Transverse colon (tissue), 4 donors: ENCODE results near the gene IL21. TPM values are rescaled to one million over a fixed set of nuclear protein-coding genes. Genes with fewer than 3 reads are reported as not detected.
A peak's percentile ranks its signal among the peaks of the same experiment; 100 is the strongest.

Experiments
- DNase-seq: peaks from one replicate; pipeline ENCODE4 v3.0.0-alpha.2; 2019
- H3K27ac ChIP-seq, 4 donors: fragments of 200-600 bp; sonication (generic); 2 replicates each; pipeline ENCODE4 v1.5.1; 2016 to 2018; ENCODE audit warnings: inconsistent platforms in 4 of 4
- H3K27me3 ChIP-seq: fragments of 200-600 bp; sonication (generic); 2 replicates; pipeline ENCODE4 v1.5.1; 2017; ENCODE audit warnings: inconsistent platforms
- H3K36me3 ChIP-seq, 4 donors: fragments of 200-600 bp; sonication (generic); 2 replicates each; pipeline ENCODE4 v1.5.1; 2017 to 2019; ENCODE audit warnings: inconsistent platforms in 4 of 4
- H3K4me1 ChIP-seq, 4 donors: fragments of 200-600 bp; sonication (generic); 2 replicates each; pipeline ENCODE4 v1.5.1; 2017 to 2020; ENCODE audit warnings: inconsistent platforms in 4 of 4
- H3K4me3 ChIP-seq, 4 donors: fragments of 200-600 bp; sonication (generic); 1 replicate in 1 of 4; 2 replicates in 3 of 4; pipeline versions ENCODE4 v1.5.1 to v1.6.1; 2017 to 2019; ENCODE audit warnings: inconsistent platforms in 4 of 4
- H3K9me3 ChIP-seq, 2 donors: fragments of 200-600 bp; sonication (generic); 2 replicates each; pipeline ENCODE4 v1.5.1; 2017 to 2019; ENCODE audit warnings: inconsistent platforms in 2 of 2
- EP300 ChIP-seq: sonication (generic); formaldehyde crosslinking; IDR thresholded peaks from one replicate; pipeline ENCODE4 v1.6.1; 2017; ENCODE audit warnings: antibody characterized with exemption, low read depth
- POLR2A ChIP-seq: fragments of 450-650 bp; IDR thresholded peaks from one replicate; pipeline ENCODE4 v1.6.1; 2016; ENCODE audit warnings: antibody characterized with exemption, mild to moderate bottlenecking, moderate library complexity
- POLR2AphosphoS5 ChIP-seq, 3 donors: sonication (generic); formaldehyde crosslinking; IDR thresholded peaks; one replicate each; pipeline ENCODE4 v1.6.1; 2016; ENCODE audit warnings: antibody characterized with exemption in 3 of 3
- WGBS, 2 donors: methylation state at CpG; one replicate each; pipeline ENCODE4 v1.1.5; 2018; ENCODE audit warnings: low coverage in 1 of 2; 5-methylcytosine and 5-hydroxymethylcytosine counted together
- in situ Hi-C, 4 donors: fragments of 200-750 bp; cut with MboI; loops; one replicate each; pipeline versions ENCODE4 v1.15.0 to v1.15.1; 2017; ENCODE audit warnings: low sequenced_read_pairs in 3 of 4, low pct_ligation_motif_present in 1 of 4, low pct_unique_long_range_greater_than_20kb in 1 of 4
- intact Hi-C: fragments of 100-400 bp; cut with DNase I; formaldehyde crosslinking; loops from one replicate; pipeline ENCODE4 v1.15.1; 2023; ENCODE audit warnings: low total_unique reads
- total RNA-seq, 4 donors: library from RNA; depleted of rRNA; stranded (reverse); fragments of >200 nt; gene quantifications; one replicate each; pipeline ENCODE4 v1.1.0, GENCODE V29; 2016
- TF ChIP-seq, protein P1 (sequence below), 5 experiments: fragments of 200-600 bp in 3 of 5; fragments of 450-650 bp in 2 of 5; sonication (generic) in 3 of 5; IDR thresholded peaks; 1 replicate in 2 of 5; 2 replicates in 3 of 5; pipeline ENCODE4 v1.5.1; 2016 to 2017; ENCODE audit warnings: antibody characterized with exemption in 5 of 5, inconsistent platforms in 3 of 5, mild to moderate bottlenecking in 2 of 5, moderate library complexity in 1 of 5

IL21 gene
- total RNA-seq, 4 donors from 2014 or later: 0.16 TPM; not detected in 3

DNA sequence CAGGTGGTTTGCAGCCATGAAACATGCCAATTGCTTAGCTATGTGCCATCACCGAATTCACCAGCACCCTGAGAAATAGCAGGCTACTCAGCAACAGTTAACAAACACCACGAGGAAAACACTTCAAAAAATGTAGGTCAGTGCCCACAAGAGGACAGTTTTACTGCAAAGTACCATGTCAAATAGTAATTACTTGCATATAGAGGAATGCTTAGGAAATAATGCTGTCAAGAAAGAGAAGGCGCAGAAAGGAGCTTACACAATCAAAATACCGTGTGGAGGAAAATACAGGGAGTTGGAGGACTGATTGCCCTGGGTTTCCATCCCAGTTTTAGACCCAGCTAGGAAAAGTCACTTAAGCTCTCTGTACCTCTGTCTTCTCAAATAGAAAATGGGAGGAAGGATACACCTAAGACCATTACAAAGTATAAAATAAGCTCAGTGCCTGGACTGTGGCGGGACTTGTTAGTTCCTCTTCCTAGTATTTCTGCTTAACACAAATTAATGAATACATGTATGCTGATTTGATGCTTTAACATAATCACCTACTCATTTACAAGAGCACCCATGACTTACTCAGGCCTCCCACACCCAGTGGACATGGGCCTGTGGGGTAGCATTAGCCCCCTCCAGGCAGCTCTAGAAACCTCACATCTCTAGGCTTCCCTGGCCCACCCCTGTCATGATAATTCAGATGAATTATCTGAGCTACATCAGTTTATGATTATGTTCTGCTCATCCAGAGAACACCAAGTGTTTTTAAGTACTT is 44.5 kb upstream of the IL21 start:
- Histone ChIP-seq H3K27ac (peak overlapping the region in 3 of 4 donors; percentile 31 to 46 (median 45)), H3K36me3 (no peaks in the 10 kb centered on the region), H3K4me3 (no peak overlapping the region), H3K9me3 (no peaks in the 10 kb centered on the region), H3K27me3 (no peaks in the 10 kb centered on the region), H3K4me1 (peaks cover 3 to 13% (median 7%) of the 10 kb centered on the region in 4 donors)
- no peak for DNase-seq
- intact Hi-C loops: no loop called here
- TF ChIP-seq, protein P1, sequence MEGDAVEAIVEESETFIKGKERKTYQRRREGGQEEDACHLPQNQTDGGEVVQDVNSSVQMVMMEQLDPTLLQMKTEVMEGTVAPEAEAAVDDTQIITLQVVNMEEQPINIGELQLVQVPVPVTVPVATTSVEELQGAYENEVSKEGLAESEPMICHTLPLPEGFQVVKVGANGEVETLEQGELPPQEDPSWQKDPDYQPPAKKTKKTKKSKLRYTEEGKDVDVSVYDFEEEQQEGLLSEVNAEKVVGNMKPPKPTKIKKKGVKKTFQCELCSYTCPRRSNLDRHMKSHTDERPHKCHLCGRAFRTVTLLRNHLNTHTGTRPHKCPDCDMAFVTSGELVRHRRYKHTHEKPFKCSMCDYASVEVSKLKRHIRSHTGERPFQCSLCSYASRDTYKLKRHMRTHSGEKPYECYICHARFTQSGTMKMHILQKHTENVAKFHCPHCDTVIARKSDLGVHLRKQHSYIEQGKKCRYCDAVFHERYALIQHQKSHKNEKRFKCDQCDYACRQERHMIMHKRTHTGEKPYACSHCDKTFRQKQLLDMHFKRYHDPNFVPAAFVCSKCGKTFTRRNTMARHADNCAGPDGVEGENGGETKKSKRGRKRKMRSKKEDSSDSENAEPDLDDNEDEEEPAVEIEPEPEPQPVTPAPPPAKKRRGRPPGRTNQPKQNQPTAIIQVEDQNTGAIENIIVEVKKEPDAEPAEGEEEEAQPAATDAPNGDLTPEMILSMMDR (IDR thresholded peaks at IDR 0.05): no peak
- no peak for TF ChIP-seq POLR2A
- TF ChIP-seq EP300: no peak
- TF ChIP-seq POLR2AphosphoS5 (IDR thresholded peaks at IDR 0.05): peak; percentile 67 to 86 (median 84)
- in situ Hi-C loops: no loop called here
- 69 to 70% methylated on average over 5 of the region's 5 CpGs for WGBS, 2 donors

DNA sequence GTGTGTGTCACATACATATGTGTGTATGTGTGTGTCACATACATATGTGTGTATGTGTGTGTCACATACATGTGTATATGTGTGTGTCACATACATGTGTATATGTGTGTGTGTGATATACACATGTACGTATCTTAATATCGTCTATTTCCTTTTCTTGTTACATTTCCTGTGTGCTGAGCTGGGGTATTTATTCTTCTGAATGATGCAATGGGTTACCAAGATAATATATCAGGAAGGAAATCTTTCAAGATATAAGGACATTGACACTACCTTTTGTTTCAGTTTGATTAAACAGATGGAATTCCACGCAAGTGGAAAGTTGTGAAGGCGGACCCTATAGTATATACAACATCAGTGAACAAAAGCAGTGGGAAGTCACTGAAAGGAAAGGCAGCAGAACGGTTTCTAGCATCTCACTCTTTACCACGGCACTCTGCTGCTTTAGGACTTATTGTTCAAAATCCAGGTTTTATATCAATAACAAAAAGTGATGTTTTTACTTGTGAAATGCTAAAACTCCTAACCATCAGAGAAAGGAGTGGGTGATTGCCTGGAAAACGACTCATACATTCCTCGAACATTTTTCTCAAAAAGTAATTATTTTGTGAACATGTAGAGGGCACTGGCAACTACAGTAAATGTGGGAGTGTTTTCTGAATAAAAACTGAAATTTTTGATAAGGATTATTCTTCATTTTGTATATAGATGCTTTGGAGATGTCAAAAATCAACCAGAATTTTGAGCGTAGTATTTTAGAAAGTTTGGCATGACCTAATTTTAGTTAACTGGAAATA is 43.1 kb upstream of the IL21 start:
- H3K4me1 ChIP-seq: peaks cover 3 to 13% (median 7%) of the 10 kb centered on the region in 4 donors
- H3K9me3 ChIP-seq: no peaks in the 10 kb centered on the region
- in situ Hi-C loops (no loop called here), intact Hi-C loops (no loop called here)
- 79 to 82% methylated on average over 9 of the region's 9 CpGs for WGBS, 2 donors
- H3K36me3 ChIP-seq: no peaks in the 10 kb centered on the region
- no peak for TF ChIP-seq EP300
- TF ChIP-seq POLR2A: no peak
- TF ChIP-seq, protein P1 (IDR thresholded peaks at IDR 0.05): no peak
- TF ChIP-seq POLR2AphosphoS5 (IDR thresholded peaks at IDR 0.05): no peak
- H3K4me3 ChIP-seq: no peak overlapping the region
- H3K27me3 ChIP-seq: no peaks in the 10 kb centered on the region
- no peak overlapping the region for H3K27ac ChIP-seq
- DNase-seq: no peak

DNA sequence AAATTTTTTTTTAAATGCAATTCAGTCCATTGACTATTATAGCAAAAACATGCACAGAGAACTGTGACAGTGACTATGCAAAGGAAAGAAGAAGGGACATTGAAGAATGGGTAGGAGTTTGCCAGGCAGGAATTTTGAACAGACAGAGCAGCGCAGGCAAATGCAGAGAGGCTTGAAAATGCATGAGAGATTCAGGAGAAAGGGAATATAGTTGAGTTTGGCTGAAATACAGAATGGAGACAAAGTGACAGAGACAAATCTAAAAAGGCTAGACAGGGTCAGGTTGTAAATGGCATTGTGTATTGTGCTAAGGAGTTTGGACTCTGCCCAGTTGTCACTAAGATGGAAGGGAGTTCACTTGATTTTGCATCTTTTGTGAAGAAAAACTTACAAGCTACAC is 42.4 kb upstream of the IL21 start:
- Histone ChIP-seq H3K4me3 (no peak overlapping the region), H3K36me3 (no peaks in the 10 kb centered on the region), H3K4me1 (peaks cover 2 to 13% (median 7%) of the 10 kb centered on the region in 4 donors), H3K27me3 (no peaks in the 10 kb centered on the region), H3K9me3 (no peaks in the 10 kb centered on the region), H3K27ac (no peak overlapping the region)
- WGBS, 2 donors: 41% methylated on average over 1 of the region's 1 CpG
- TF ChIP-seq, protein P1 (IDR thresholded peaks at IDR 0.05): no peak
- no peak for TF ChIP-seq POLR2A
- TF ChIP-seq EP300: no peak
- no peak for TF ChIP-seq POLR2AphosphoS5 (IDR thresholded peaks at IDR 0.05)
- DNase-seq: no peak
- in situ Hi-C loops: no loop called here
- intact Hi-C loops: no loop called here

DNA sequence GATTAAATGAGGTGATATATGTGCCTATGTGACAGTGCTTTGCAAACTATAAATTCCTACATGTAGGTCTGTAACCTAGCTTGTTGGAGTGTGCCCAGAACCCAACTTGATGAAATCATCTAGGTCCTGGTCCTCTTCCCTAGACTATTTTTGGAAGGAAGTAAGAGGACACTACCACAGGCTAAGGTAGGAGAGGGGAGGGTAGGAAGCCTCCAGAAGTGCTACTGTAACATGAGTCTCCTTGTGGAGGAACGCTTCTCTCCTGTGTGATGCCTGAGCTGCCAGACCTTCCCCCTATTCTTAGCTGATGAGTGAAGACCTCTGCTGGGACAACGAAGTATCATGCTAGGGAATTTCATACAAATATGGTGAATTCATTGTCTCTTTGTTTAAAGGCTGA is 41.8 kb upstream of the IL21 start:
- H3K27ac ChIP-seq: no peak overlapping the region

More for the DNA sequence above, 41.8 kb upstream of the IL21 start:
- WGBS, 2 donors: 81 to 89% methylated on average over 2 of the region's 2 CpGs
- no peak overlapping the region for H3K4me3 ChIP-seq
- H3K36me3 ChIP-seq: no peaks in the 10 kb centered on the region
- in situ Hi-C loops: no loop called here
- intact Hi-C loops: no loop called here
- no peak for DNase-seq
- H3K9me3 ChIP-seq: no peaks in the 10 kb centered on the region
- TF ChIP-seq POLR2A: no peak
- no peak for TF ChIP-seq POLR2AphosphoS5 (IDR thresholded peaks at IDR 0.05)
- TF ChIP-seq, protein P1 (IDR thresholded peaks at IDR 0.05): no peak
- H3K4me1 ChIP-seq: peaks cover 0 to 13% (median 6%) of the 10 kb centered on the region in 4 donors
- H3K27me3 ChIP-seq: no peaks in the 10 kb centered on the region
